GM12891 (cell line): Measurements from ENCODE around the gene SYNE2.

Experiments
- PAX5 ChIP-seq: IDR thresholded peaks from 2 replicates; pipeline ENCODE4 v1.6.1; 2011; ENCODE audit warnings: low read length, moderate library complexity, mild to moderate bottlenecking; ENCODE audit not compliant: insufficient read depth, severe bottlenecking
- POLR2A ChIP-seq: IDR thresholded peaks from 2 replicates; pipeline ENCODE4 v1.6.1; 2011; ENCODE audit warnings: low read depth, low read length, control low read depth
- POLR2AphosphoS5 ChIP-seq: IDR thresholded peaks from 2 replicates; pipeline ENCODE4 v1.6.1; 2011; ENCODE audit warnings: low read depth, low read length, control low read depth
- POU2F2 ChIP-seq: IDR thresholded peaks from 2 replicates; pipeline ENCODE4 v1.6.1; 2011; ENCODE audit warnings: low read depth, mild to moderate bottlenecking, control low read depth, low read length, moderate library complexity
- SPI1 ChIP-seq: IDR thresholded peaks from 2 replicates; pipeline ENCODE4 v1.6.1; 2011; ENCODE audit warnings: low read depth, low read length, control low read depth
- TAF1 ChIP-seq: IDR thresholded peaks from 2 replicates; pipeline ENCODE4 v1.6.1; 2011; ENCODE audit warnings: low read depth, low read length, control low read depth

DNA sequence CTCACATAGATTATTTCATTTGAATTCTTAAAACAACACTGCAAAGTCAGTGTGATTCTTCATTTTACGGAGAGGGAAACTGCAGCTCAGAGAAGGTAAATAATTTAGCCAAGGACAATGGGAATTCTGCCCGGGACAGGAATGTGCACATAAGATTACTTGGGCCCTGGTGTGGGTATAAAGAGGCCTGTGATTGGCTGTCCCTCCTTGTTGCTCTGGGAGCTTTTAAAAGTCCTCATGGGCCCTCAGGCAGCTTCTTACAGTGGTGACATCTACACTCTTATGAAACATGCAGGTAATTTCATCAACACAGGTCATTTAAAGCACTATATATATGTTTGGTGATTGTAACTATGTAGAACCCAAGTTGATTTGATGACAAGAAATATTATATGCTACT is 341.0 kb downstream of the SYNE2 start:
- no peak for TF ChIP-seq PAX5
- no peak for TF ChIP-seq POLR2AphosphoS5
- no peak for TF ChIP-seq POLR2A
- TF ChIP-seq SPI1, result no peak
- TF ChIP-seq TAF1, result no peak
- TF ChIP-seq POU2F2, result no peak
